Medulla oblongata (tissue), 1 donor: ENCODE measurements around the gene TBCD.
"Not testable (repeated sequence)": the region's sequence is repeated elsewhere in the genome, so short reads cannot be mapped to it uniquely, and the experiment has no call there.

Experiments used
- DNase-seq: peaks from one replicate; pipeline ENCODE4 v3.0.0-alpha.2; 2015; ENCODE audit errors: extremely low spot score

Gene TBCD

GRCh38 chr17:82955106-82955505 lies 203.2 kb downstream of the TBCD start:
- not testable (repeated sequence) for DNase-seq

- DNase-seq = not testable (repeated sequence)
Measured at GRCh38 chr17:82955627-82956026, 203.8 kb downstream of the TBCD start.

GRCh38 chr17:82956146-82956725 lies 204.4 kb downstream of the TBCD start:
- DNase-seq = no peak

- no peak for DNase-seq
Measured at GRCh38 chr17:82956726-82957468, 205.0 kb downstream of the TBCD start.

GRCh38 chr17:82957469-82957795 lies 205.6 kb downstream of the TBCD start:
- no peak for DNase-seq

- no peak for DNase-seq
Measured at GRCh38 chr17:82957961-82958561, 206.2 kb downstream of the TBCD start.

- DNase-seq = no peak
Measured at GRCh38 chr17:82959242-82959930, 207.5 kb downstream of the TBCD start.

- DNase-seq = no peak
Measured at GRCh38 chr17:82959990-82960418, 208.1 kb downstream of the TBCD start.

DNA sequence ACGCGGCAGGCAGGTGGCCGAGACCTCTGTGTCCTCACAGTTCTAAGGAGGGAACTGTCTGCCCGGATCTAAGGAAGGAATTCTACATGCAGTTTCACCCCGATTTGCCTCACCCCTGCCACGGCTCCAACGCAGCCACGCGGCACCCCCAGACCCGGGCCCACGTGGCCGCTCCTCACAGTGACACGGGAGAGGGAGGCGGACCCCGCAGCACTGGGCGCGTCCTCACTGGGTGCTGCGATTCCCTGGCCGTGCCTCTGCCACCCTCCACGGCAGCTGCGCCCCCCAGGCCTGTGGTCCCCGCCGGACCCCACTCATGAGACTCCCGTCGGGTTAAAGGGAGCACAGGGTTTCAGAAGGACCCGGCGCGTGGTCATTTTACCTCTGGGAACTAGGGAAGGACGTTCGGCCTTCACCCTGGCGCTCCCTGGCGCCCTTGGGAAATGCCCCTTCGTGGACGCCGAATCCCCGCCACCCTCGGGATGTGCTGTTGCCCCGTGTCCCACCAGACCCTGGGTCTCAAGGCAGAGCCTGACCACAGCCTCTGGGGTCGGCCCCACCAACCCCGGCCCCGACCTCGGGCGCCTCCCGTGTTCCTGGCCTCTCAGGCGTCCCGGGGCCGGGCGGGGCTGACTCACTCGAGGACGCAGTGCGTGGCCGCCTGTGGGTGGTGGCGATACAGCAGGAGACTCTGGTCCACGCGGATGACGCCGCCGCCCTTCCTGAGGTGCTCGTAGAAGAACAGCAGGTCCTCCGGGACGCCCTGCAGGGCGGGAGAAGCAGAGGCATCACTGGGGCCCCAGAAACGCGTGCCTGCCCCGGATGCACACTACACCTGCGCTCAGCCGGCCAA lies 208.8 kb downstream of the TBCD start:
- DNase-seq = no peak

DNA sequence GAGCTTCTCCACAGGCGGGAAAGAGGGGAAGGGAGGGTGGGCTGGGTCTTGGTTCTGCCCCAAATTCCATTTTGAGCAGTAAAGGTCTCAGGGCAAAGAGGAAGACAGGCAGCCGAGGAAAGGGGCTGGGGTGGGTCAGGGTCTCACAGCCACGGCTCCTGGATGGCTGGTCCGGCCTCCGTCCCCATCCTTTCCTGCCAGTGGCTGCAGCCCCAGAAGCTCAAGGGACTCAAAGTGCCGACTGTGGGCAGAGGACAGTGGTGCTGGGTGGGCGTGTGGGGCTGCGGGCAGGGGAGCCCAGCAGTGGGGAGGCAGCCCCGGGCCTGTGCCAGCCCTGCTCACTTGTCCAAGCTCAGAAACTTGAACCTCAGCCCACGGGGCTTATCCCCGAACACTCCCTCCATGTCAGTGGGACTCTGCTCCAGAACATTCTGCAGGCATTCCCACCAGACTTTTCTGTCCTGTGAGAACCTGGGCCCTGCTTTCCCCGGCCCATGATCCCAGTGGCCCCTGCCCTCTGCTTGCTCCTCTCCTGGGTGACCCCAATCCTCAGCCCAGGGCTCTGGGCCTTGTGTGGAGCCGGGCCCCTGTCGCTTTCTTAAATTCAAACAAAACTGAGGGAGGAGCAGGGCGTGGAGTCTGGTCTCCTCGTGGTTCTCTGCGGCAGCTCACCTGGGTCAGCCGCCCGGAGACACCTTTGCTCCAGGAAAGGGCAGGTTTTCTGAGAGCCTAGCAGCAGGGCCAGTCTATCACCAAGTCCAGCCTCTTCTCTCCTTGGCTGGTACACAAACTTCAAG lies 209.7 kb downstream of the TBCD start:
- DNase-seq = no peak

GRCh38 chr17:82962163-82962720 lies 210.4 kb downstream of the TBCD start:
- no peak for DNase-seq

GRCh38 chr17:82963104-82963950 lies 211.5 kb downstream of the TBCD start:
- peak; percentile 73 for DNase-seq

DNA sequence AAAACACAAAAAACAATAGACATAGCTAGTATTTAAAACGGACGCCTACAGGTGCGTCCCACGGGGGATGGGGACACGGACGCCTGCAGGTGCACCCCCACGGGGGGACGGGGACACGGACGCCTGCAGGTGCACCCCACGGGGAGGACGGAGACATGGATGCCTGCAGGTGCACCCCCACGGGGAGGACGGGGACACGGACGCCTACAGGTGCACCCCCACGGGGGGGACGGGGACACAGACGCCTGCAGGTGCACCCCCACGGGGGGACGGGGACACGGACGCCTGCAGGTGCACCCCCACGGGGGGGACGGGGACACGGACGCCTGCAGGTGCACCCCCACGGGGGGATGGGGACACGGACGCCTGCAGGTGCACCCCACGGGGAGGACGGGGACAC lies 212.6 kb downstream of the TBCD start:
- DNase-seq = not testable (repeated sequence)

DNA sequence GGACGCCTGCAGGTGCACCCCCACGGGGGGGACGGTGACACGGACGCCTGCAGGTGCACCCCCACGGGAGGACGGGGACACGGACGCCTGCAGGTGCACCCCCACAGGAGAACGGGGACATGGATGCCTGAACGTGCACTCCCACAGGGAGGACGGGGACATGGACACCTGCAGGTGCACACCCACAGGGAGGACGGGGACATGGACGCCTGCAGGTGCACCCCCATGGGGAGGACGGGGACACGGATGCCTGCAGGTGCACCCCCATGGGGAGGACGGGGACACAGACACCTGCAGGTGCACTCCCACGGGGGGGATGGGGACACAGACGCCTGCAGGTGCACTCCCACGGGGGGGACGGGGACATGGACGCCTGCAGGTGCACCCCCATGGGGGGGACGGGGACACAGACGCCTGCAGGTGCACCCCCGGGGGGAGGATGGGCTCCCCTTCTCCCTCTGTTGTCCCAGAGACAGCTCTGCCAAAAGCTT lies 213.0 kb downstream of the TBCD start:
- no peak for DNase-seq

- DNase-seq = no peak
Measured at GRCh38 chr17:82965371-82965770, 213.5 kb downstream of the TBCD start.

- DNase-seq = no peak
Measured at GRCh38 chr17:82966415-82966814, 214.6 kb downstream of the TBCD start.

DNA sequence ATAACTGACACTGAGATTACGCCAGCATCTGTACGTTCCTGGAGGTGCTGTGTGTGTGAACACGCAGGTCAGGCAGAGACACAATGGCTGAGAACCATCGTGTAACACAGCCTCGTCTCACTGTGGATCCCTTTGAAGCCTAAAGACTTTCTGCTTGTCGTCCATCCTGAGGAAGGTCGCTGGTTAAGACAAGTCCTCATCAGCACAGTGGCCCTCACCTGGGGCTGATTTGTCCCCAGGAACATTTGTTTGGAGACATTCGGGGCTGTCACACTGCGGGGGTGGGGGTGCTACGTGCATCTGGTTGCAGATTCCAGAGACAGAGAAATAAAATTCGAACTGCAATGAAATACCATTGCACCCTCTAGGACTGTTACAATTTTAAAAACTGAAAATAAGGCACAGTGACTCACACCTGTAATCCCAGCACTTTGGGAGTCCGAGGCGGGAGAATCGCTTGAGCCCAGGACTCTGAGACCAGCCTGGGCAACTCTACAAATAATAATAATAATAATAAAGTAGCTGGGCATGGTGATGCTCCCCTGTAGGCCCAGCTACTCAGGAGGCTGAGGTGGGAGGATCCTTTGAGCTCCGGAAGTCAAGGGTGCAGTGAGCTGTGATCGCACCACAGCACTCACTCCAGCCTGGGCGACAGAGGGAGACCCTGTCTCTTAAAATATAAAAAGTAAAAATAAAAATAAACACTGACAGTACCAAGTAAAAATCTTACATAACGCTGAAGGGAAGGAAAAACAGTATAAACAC lies 215.6 kb downstream of the TBCD start:
- DNase-seq = no peak

GRCh38 chr17:82968033-82968841 lies 216.4 kb downstream of the TBCD start:
- DNase-seq = not testable (repeated sequence)
